Pancreas (tissue), 10 donors: ENCODE measurements around the gene SLC1A6. TPM values are rescaled to one million over a fixed set of nuclear protein-coding genes. Genes with fewer than 3 reads are reported as not detected.

Source experiments
- ATAC-seq, 4 donors: fragments of 200-7000 bp; cut with Tn5 transposase; one replicate each; pipeline versions ENCODE4 v1.8.0 to v1.9.1; 2020; ENCODE audit warnings: mild to moderate bottlenecking in 4 of 4, moderate library complexity in 4 of 4
- DNase-seq, 6 donors: peaks; one replicate each; pipeline ENCODE4 v3.0.0-alpha.2; 2020
- FAIRE-seq: peaks from 2 replicates; lab custom pipeline; 2012; peaks lifted over from hg19 to GRCh38; lab: Jason Lieb, UNC
- H3K27ac ChIP-seq, 4 donors: fragments of 200-600 bp; sonication (generic); 1 replicate in 3 of 4; 2 replicates in 1 of 4; pipeline versions ENCODE4 v1.5.0 to v1.8.0; 2020
- H3K27me3 ChIP-seq, 4 donors: fragments of 200-600 bp; one replicate each; pipeline ENCODE4 v1.8.0; 2021
- H3K36me3 ChIP-seq, 3 donors: fragments of 200-600 bp; sonication (generic) in 1 of 3; one replicate each; pipeline versions ENCODE4 v1.5.0 to v1.8.0; 2020 to 2021
- H3K4me1 ChIP-seq, 3 donors: fragments of 200-600 bp; one replicate each; pipeline ENCODE4 v1.8.0; 2021
- H3K4me3 ChIP-seq, 4 donors: fragments of 200-600 bp; sonication (generic) in 2 of 4; one replicate each; pipeline versions ENCODE4 v1.5.0 to v1.8.0; 2020 to 2021
- H3K9me3 ChIP-seq, 4 donors: fragments of 200-600 bp; one replicate each; pipeline ENCODE4 v1.8.0; 2021
- CTCF ChIP-seq, 4 donors: fragments of 200-600 bp; sonication (generic) in 3 of 4; IDR thresholded peaks; one replicate each; pipeline versions ENCODE4 v1.5.0 to v1.8.0; 2021; ENCODE audit warnings: antibody characterized with exemption in 4 of 4
- WGBS, 2 donors: extraction: QIAGEN DNeasy Blood & Tissue Kit; methylation state at CpG; one replicate each; pipeline ENCODE4 v1.1.7; 2013; 5-methylcytosine and 5-hydroxymethylcytosine counted together
- intact Hi-C, 3 donors: fragments of 100-400 bp; cut with DNase I; formaldehyde crosslinking; loops; one replicate each; pipeline versions ENCODE4 v1.11.1 to v1.14.2; 2022
- polyA plus RNA-seq, 2 donors: library from polyadenylated mRNA; stranded (reverse); fragments of 200-250 nt; gene quantifications; one replicate each; pipeline ENCODE4 v1.2.3, GENCODE V29; 2013
- total RNA-seq, 6 donors: library from RNA; stranded (reverse); fragmentation: NEBNext Ultra II Directional in 4 of 6; extraction: Animal tissue kit (Norgen Biotek cat#: 25700) in 4 of 6; gene quantifications; one replicate each; pipeline versions ENCODE4 v1.2.1 to v1.2.4, GENCODE V29; 2021 to 2023
- donor health status: healthy with polysubstance abuse.
- donor health status: DM: no; HTN: no; CAD: no; lungs with moderate emphysema.
- donor health status: DM: no; HTN: no; CAD: no.
- donor health status: control.
- donor health status: control.
- donor health status: Bipolar disorder and iron deficiency.
- donor health status: DM: yes; HTN: yes; CAD: no.
- donor health status: DM: no; HTN: no; CAD: no.
- donor health status: DM: no; HTN: no; CAD: no.
- donor health status: DM: yes; HTN: yes; CAD: no.

SLC1A6 gene
- total and polyA plus RNA-seq, 8 donors = 0.15 to 0.38 (median 0.23) TPM; not detected in 5

- H3K27ac ChIP-seq = no peak within 1 kb of the TSS
- no peaks in the 10 kb centered on the region for H3K4me1 ChIP-seq
- H3K27me3 ChIP-seq = peaks cover 0 to 5% (median 0%) of the 10 kb centered on the region in 4 donors
- ATAC-seq (no peak), DNase-seq (no peak), FAIRE-seq (no peak)
- H3K4me3 ChIP-seq = no peak within 1 kb of the TSS
- TF ChIP-seq CTCF (IDR thresholded peaks at IDR 0.05) = no peak
- H3K36me3 ChIP-seq = no peaks in the 10 kb centered on the region
- 69 to 82% methylated on average over 6 of the region's 6 CpGs for whole genome bisulfite sequencing, 2 donors
- H3K9me3 ChIP-seq = no peaks in the 10 kb centered on the region
- intact Hi-C loops = no loop called here
These were observed 38.5 kb downstream of the SLC1A6 start, which contains the start of gene OR7C2 for GRCh38 chr19:14941189-14941588. OR7C2 (plus strand) TSS chr19:14941489; CDS start chr19:14941489, 0 bp downstream.

GRCh38 chr19:14940266-14940665 is 39.4 kb downstream of the SLC1A6 start:
- DNase-seq (no peak), FAIRE-seq (no peak), ATAC-seq (no peak)
- no peaks in the 10 kb centered on the region for H3K9me3 ChIP-seq
- no peak for TF ChIP-seq CTCF (IDR thresholded peaks at IDR 0.05)
- H3K36me3 ChIP-seq = no peaks in the 10 kb centered on the region
- intact Hi-C loops = no loop called here
- H3K4me3 ChIP-seq = no peak overlapping the region
- H3K27me3 ChIP-seq = peaks cover 0 to 5% (median 0%) of the 10 kb centered on the region in 4 donors
- no peaks in the 10 kb centered on the region for H3K4me1 ChIP-seq
- WGBS, 2 donors = 73 to 77% methylated on average over 6 of the region's 6 CpGs
- H3K27ac ChIP-seq = no peak overlapping the region

GRCh38 chr19:14933506-14933905 is 46.2 kb downstream of the SLC1A6 start:
- TF ChIP-seq CTCF (IDR thresholded peaks at IDR 0.05) = no peak
- WGBS, 2 donors = 43 to 55% methylated on average over 1 of the region's 1 CpG
- FAIRE-seq (no peak), DNase-seq (no peak), ATAC-seq (no peak)
- intact Hi-C loops = no loop called here
- Histone ChIP-seq H3K9me3 (no peaks in the 10 kb centered on the region), H3K36me3 (no peaks in the 10 kb centered on the region), H3K27ac (no peak overlapping the region), H3K27me3 (peaks cover 0 to 3% (median 0%) of the 10 kb centered on the region in 4 donors), H3K4me1 (no peaks in the 10 kb centered on the region), H3K4me3 (no peak overlapping the region)

- Histone ChIP-seq H3K36me3 (no peaks in the 10 kb centered on the region), H3K9me3 (no peaks in the 10 kb centered on the region), H3K4me1 (no peaks in the 10 kb centered on the region), H3K27ac (no peak overlapping the region), H3K4me3 (no peak overlapping the region), H3K27me3 (peaks cover 0 to 8% (median 0%) of the 10 kb centered on the region in 4 donors)
- intact Hi-C loops = no loop called here
- DNase-seq = no peak
- no peak for ATAC-seq
- FAIRE-seq = no peak
- WGBS, 2 donors = 48 to 53% methylated on average over 5 of the region's 5 CpGs
- TF ChIP-seq CTCF (IDR thresholded peaks at IDR 0.05) = no peak
These were observed 62.8 kb downstream of the SLC1A6 start for GRCh38 chr19:14916848-14917247.

- H3K27ac ChIP-seq = no peak overlapping the region
- no peak for TF ChIP-seq CTCF (IDR thresholded peaks at IDR 0.05)
- no peaks in the 10 kb centered on the region for H3K9me3 ChIP-seq
- peaks cover 0 to 8% (median 0%) of the 10 kb centered on the region in 4 donors for H3K27me3 ChIP-seq
- FAIRE-seq = no peak
- intact Hi-C loops = no loop called here
- 49 to 62% methylated on average over 6 of the region's 6 CpGs for WGBS, 2 donors
- no peaks in the 10 kb centered on the region for H3K36me3 ChIP-seq
- no peaks in the 10 kb centered on the region for H3K4me1 ChIP-seq
- DNase-seq = no peak
- H3K4me3 ChIP-seq = no peak overlapping the region
- ATAC-seq = no peak
These were observed 64.5 kb downstream of the SLC1A6 start for GRCh38 chr19:14915116-14915515.
